Activated naive CD4-positive, alpha-beta T cell treated with anti-CD3 and anti-CD28 coated beads, Interleukin-2, amount 50 U/mL, for 24 hours (primary cell): ENCODE results near the gene PTPRE.
A peak's percentile ranks its signal among the peaks of the same experiment; 100 is the strongest.

Source experiments
- H3K27ac Mint-ChIP-seq: one replicate; pipeline ENCODE4 v1.8.0; 2021; ENCODE audit warnings: mild to moderate bottlenecking, mixed read lengths
- H3K27me3 Mint-ChIP-seq: one replicate; pipeline ENCODE4 v1.8.0; 2021; ENCODE audit warnings: mixed read lengths
- H3K36me3 Mint-ChIP-seq: one replicate; pipeline ENCODE4 v1.8.0; 2021; ENCODE audit warnings: mixed read lengths
- H3K4me1 Mint-ChIP-seq: one replicate; pipeline ENCODE4 v1.8.0; 2021; ENCODE audit warnings: mixed read lengths
- H3K4me3 Mint-ChIP-seq: one replicate; pipeline ENCODE4 v1.8.0; 2021; ENCODE audit warnings: mild to moderate bottlenecking, mixed read lengths
- H3K9me3 Mint-ChIP-seq: one replicate; pipeline ENCODE4 v1.8.0; 2021; ENCODE audit warnings: mixed read lengths

The PTPRE gene, protein sequence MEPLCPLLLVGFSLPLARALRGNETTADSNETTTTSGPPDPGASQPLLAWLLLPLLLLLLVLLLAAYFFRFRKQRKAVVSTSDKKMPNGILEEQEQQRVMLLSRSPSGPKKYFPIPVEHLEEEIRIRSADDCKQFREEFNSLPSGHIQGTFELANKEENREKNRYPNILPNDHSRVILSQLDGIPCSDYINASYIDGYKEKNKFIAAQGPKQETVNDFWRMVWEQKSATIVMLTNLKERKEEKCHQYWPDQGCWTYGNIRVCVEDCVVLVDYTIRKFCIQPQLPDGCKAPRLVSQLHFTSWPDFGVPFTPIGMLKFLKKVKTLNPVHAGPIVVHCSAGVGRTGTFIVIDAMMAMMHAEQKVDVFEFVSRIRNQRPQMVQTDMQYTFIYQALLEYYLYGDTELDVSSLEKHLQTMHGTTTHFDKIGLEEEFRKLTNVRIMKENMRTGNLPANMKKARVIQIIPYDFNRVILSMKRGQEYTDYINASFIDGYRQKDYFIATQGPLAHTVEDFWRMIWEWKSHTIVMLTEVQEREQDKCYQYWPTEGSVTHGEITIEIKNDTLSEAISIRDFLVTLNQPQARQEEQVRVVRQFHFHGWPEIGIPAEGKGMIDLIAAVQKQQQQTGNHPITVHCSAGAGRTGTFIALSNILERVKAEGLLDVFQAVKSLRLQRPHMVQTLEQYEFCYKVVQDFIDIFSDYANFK

DNA sequence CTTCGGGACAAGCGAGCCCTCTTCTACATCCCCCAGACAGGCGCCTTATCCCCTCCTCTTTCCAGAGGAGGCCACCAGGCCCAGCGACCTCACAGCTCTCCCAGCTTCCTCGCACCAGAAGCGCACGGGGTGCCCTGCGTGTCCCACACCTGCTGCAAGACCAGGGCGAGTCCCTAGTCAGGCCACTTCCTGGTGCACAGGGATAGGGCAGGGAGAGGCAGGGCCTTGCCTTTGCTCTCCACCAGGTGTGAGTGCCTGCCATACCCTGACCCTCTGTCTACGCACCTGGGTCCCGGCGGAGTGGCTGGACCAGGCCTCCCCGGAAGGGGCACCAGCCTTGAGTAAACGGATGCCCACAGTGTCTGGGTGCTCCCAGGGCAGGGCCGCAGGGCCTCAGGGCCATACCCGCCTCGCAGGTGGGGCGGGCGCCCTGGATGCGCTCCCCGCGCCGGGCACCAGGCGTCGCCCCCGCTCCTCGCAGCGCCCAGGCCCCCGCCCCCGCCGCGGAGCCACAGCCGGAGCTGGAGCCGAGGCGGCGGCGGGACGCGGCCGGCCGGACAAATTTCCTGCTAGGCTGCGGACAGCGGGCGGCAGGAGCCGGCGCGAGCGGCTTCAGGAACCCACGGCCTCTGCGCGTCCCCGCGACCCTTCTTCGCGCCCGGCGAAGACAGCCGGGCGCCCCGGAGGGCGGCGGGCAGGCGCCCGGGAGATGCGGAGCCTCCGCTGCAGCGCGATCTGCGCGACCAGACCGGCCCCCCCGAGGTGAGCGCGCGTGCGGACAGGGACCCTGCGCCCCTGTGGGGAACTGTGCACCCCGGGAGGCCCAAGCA, at the start of gene PTPRE:
PTPRE (plus strand) TSS at position 556 of the 830 bp plus-strand sequence. CDS start 133,779 bp downstream, outside the sequence.
- H3K27ac Mint-ChIP-seq: no peak within 1 kb of the TSS
- no peaks in the 10 kb centered on the region for H3K9me3 Mint-ChIP-seq
- H3K36me3 Mint-ChIP-seq: no peaks in the 10 kb centered on the region
- peak within 1 kb of the TSS; percentile 12 for H3K4me3 Mint-ChIP-seq
- H3K4me1 Mint-ChIP-seq: no peaks in the 10 kb centered on the region
- H3K27me3 Mint-ChIP-seq: peaks cover 17% of the 10 kb centered on the region

DNA sequence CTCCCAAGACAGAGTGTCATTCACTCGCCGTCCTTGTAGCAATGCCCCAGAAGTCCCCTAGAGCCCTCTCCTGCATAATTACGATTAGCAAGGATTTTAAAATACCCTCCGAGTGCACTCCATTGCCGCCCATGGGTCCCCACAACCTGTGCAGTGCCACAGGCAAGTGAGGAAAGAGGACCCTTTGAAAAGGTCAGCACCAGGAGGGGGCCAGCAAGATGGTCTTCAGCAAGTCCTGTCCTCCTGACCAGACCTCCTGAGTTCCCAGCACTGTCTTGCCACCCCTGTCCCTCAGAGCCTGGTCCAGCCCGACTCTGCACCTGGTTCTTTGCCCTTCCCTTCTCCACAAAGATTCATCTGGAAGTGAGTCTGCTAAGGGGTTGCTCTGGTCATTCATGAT, 46.3 kb upstream of the PTPRE start:
- Mint-ChIP-seq H3K36me3 (peaks cover 2% of the 10 kb centered on the region), H3K27ac (no peak overlapping the region), H3K9me3 (peaks cover 9% of the 10 kb centered on the region), H3K4me1 (no peaks in the 10 kb centered on the region), H3K27me3 (peaks cover 3% of the 10 kb centered on the region), H3K4me3 (no peak overlapping the region)

DNA sequence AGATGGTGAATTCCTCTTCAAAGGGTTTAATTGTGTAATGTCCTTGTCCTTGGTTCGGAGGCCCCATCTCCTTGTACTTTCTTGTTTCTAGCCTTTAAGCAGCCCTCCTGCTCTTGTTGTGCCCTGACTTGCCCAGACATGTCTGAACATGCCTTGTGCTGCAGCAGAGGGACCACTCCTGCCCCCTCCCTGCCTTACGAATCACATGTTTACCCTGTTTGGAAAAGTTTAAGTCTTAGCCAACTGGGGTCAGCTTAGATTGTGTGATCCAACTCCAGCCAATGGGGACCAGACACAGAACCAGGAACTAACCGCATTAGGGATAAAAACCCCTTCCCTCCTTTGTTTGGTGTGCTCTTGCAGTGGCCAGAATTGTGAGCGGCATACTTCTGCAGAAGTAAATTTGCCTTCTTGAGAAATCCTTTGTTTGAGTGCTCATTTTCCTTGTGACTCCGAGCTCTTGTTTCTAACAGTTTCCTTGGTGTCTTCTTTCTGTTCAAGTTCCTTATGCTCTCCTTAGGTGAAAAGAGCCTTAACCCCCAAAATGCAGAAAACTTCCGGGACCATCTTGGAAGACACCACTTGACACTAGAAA, 43.6 kb upstream of the PTPRE start:
- Mint-ChIP-seq H3K36me3 (peaks cover 2% of the 10 kb centered on the region), H3K27me3 (peaks cover 12% of the 10 kb centered on the region), H3K27ac (no peak overlapping the region), H3K4me1 (no peaks in the 10 kb centered on the region), H3K9me3 (peaks cover 9% of the 10 kb centered on the region), H3K4me3 (no peak overlapping the region)

DNA sequence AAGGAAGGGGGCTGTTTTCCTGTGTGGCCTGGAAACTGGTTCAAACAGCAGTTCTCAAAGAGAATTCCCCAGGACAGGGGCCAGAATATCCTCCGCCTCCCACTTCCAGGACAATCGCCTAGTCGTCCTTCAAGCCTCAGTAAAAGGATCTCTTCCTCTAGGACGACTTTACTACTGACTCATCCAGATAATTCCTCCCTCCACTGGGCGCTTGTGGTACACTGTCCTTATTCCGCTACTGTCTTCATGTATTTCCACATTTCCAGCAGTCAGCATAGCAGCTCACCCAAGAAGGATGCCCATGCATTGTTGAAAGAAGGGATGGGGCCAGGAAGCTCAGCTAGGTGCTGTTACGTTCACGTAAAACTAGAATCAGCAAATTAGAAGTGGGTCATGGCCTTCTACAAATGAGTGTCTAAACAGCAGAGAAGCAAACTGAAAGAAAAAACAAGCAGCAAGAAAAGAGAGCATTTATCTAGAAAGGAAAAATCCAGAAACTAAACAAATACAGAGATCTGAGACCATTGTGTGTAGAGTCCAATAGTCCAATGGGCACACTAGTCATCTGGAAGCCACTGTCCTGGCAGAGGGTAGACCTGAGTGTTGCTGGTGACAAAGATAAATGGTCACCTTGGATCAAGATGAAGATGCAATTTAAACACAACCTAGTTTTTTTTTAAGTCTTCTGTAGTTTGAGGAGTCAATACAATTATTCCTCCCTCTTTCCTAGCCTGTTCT, 40.5 kb upstream of the PTPRE start:
- H3K36me3 Mint-ChIP-seq: peaks cover 4% of the 10 kb centered on the region
- H3K27ac Mint-ChIP-seq: no peak overlapping the region
- H3K27me3 Mint-ChIP-seq: peaks cover 18% of the 10 kb centered on the region
- H3K4me3 Mint-ChIP-seq: no peak overlapping the region
- no peaks in the 10 kb centered on the region for H3K4me1 Mint-ChIP-seq
- H3K9me3 Mint-ChIP-seq: peaks cover 27% of the 10 kb centered on the region

DNA sequence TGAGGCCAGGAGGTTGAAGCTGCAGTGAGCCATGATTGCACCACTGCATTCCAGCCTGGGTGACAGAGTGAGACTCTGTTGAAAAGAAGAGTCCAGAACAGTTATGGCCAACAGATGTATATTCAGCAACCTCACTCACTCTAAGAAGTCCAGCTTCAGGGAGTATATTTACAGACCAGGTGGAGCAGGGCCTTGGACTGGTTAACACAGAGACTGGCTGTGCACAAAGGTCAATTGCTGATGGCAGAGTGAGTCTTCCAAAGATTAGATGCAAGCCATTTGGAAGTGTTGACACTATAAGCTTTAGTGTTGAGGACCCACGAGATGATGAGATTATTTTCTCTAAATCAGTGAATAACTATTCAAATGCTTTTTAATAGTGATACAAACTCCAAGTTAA, 39.1 kb upstream of the PTPRE start:
- Mint-ChIP-seq H3K27me3 (peaks cover 21% of the 10 kb centered on the region), H3K9me3 (peaks cover 27% of the 10 kb centered on the region), H3K36me3 (peaks cover 4% of the 10 kb centered on the region)

DNA sequence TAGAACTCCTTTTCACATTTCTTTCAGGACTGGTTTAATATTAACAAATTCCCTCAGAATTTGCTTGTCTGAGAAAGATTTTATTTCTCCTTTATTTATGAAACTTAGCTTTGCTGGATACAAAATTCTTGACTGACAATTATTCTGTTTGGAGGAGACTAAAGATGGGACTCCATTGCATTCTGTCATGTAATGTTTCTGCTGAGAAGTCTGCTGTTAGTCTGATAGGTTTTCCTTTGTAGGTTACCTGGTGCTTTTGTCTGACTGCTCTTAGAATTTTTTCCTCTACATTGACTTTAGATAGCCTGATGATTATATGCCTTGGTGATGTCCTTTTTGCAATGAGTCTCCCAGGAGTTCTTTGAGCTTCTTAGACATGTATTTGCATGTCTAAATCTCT, 37.6 kb upstream of the PTPRE start:
- Mint-ChIP-seq H3K4me1 (no peaks in the 10 kb centered on the region), H3K27me3 (peaks cover 20% of the 10 kb centered on the region), H3K36me3 (peaks cover 2% of the 10 kb centered on the region), H3K4me3 (no peak overlapping the region), H3K27ac (no peak overlapping the region), H3K9me3 (peaks cover 18% of the 10 kb centered on the region)

More for the DNA sequence above, 39.1 kb upstream of the PTPRE start:
- Mint-ChIP-seq H3K27ac (no peak overlapping the region), H3K4me3 (no peak overlapping the region), H3K4me1 (no peaks in the 10 kb centered on the region)

DNA sequence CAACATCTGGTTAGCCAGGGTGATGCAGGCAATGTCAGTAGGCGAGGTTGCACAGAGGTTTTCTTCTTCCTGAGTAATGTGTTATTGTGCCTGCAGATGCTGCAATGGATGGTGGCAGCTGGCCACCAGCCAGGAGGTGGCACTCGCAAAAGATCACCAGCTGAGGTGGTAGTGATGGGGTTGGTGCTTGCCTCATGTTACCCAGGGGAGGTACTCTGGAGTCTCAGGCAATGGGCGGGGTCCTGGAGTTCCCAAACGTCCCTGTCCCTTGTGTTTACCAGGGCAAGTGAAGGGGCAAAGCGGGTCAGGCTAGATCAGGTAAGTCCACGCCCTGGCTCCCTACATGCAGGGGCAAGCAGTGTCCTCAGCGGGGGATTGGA, 35.3 kb upstream of the PTPRE start:
- peaks cover 18% of the 10 kb centered on the region for H3K9me3 Mint-ChIP-seq
- H3K27ac Mint-ChIP-seq: no peak overlapping the region
- peaks cover 2% of the 10 kb centered on the region for H3K36me3 Mint-ChIP-seq
- H3K4me3 Mint-ChIP-seq: no peak overlapping the region
- H3K4me1 Mint-ChIP-seq: no peaks in the 10 kb centered on the region
- H3K27me3 Mint-ChIP-seq: peaks cover 13% of the 10 kb centered on the region

DNA sequence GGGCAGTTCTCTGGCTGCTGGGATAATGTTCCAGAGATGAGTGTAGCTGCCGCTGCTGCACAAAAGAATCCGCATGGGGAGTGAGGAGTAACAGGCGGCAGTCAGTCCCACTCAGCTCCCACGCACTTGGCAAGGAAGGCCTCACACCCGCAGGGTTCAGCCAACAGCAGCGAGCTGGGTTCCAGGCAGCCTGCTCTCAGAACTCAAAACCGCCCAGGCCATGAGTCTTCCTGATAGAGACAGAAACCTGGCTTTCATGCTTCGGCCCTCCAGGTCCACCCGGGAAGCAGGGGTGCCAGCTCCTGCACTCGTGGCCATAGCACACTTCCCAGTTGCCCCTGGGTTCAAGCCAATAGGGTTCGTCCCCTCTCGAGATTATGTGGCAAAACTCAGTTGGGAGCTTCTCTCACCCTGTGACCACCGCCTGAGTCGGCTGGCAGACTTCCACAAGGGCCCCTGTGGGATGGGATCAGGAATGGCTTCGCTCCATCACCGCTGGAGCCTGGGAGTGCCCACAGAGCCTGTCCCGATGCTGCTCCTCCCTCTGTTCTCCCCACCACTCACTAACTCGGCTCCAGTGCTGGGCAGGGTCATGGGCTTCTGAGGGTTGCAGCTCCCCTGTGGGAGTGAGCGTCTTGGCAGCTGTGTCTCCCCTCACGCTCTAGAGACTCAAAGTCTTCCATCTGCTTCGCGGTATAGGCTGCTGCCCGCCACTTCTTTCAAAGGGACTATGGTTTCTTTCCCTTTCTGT, 34.7 kb upstream of the PTPRE start:
- no peak overlapping the region for H3K27ac Mint-ChIP-seq
- peaks cover 10% of the 10 kb centered on the region for H3K27me3 Mint-ChIP-seq
- H3K9me3 Mint-ChIP-seq: peaks cover 18% of the 10 kb centered on the region
- H3K4me1 Mint-ChIP-seq: no peaks in the 10 kb centered on the region
- peaks cover 2% of the 10 kb centered on the region for H3K36me3 Mint-ChIP-seq
- H3K4me3 Mint-ChIP-seq: no peak overlapping the region

DNA sequence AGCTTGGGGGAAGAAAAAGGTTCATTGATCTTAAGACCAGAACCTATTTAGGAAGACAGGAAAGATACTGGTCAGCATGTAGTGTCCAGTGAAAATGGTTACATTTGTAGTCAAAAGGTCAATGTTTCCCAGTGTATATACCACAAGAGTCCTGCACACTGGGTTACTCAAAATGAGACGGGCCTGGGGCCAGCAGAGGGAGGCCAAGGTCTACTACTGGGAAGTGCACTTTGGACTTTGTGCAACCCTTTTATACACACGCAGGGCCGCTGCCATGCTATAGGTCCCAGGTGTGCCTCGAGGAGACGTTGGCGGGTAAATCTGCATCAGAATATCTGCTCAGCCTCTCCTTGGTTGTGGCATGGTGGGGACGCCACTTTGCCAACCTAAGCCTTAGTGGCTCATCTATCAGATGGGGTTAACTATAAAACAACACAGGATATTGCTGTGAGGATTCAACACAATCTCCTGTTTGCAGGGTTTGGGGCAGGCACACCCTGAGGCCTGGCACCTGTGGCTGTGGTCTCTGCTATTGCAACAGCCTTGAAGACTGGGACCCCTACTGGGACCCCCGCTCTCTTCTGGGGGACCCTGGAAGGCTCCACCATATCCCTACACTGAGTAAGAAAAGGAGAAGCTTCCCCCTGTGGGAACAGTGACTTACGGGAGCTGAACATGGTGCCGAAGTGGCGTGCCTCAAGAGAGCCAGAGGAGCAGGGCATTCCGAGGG, 33.9 kb upstream of the PTPRE start:
- Mint-ChIP-seq H3K4me1 (no peaks in the 10 kb centered on the region), H3K27ac (no peak overlapping the region)

DNA sequence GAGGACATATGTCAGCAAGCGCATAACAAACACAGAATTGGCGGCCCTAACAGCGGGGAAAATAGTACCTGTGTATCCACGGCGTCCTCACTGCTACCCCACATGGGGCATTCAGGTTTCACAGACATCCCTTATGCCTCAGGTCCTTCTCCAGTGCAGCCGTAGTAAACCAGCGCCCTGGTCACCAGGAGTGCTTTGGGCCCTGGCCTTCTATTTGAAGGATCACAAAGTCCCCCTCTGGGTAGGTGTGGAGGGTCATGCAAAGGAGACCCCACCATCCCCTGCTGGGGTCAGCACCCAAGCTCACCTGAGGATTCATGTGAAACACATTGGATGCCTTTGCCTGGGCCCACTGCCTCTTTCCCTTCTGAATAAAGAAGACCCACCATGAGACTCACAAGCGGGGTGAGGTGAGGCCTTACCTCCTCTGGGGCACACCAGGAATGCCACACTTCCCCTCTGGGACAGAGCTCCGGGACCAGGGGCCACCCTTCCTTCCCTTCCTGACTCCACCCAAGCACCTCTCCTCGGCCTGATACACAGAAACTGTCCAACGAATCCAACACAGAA, 32.9 kb upstream of the PTPRE start:
- no peaks in the 10 kb centered on the region for H3K4me1 Mint-ChIP-seq
- peaks cover 14% of the 10 kb centered on the region for H3K9me3 Mint-ChIP-seq
- no peak overlapping the region for H3K27ac Mint-ChIP-seq
- no peak overlapping the region for H3K4me3 Mint-ChIP-seq
- peaks cover 2% of the 10 kb centered on the region for H3K36me3 Mint-ChIP-seq
- peaks cover 9% of the 10 kb centered on the region for H3K27me3 Mint-ChIP-seq

More for the DNA sequence above, 33.9 kb upstream of the PTPRE start:
- H3K27me3 Mint-ChIP-seq: peaks cover 9% of the 10 kb centered on the region
- peaks cover 2% of the 10 kb centered on the region for H3K36me3 Mint-ChIP-seq
- peaks cover 18% of the 10 kb centered on the region for H3K9me3 Mint-ChIP-seq
- no peak overlapping the region for H3K4me3 Mint-ChIP-seq

DNA sequence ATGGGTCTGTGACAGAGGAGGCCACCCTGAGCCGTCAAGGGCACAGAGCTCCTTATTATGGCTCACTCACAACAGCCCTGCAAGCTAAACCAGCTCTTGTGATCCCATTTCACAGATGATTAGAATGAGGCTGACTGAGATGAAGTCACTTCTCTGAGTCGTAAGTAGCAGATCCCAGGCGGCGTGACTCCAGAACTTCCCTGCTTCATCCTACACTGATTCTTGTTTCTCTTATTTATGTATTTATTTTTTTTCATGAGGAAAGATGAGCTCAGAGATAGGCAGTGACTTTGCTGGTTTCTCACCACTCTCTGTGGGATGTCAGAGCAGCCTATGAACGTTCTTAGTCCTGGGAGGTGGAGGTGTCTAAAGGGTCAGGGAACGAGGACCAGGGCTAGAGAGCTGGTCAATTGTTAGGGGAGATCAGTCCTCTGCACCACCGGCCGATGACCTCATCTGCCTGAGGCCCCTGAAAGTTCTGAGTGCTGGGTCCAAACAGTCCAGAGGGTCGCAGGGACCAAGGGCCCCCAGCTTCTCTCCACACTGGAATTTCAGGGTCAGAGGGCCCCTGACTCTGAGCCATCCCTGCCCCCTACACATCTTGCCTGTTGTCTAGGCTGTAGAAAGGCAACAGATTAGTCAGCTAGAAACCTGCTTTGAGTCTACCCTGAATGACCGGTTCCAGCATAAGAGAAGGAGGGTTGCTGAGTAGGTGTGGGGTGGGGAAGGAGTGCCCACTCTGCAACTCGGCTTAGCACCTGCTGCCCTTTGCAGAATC, 32.0 kb upstream of the PTPRE start:
- Mint-ChIP-seq H3K36me3 (peaks cover 2% of the 10 kb centered on the region), H3K27ac (no peak overlapping the region), H3K4me1 (no peaks in the 10 kb centered on the region), H3K9me3 (peaks cover 5% of the 10 kb centered on the region), H3K27me3 (peaks cover 7% of the 10 kb centered on the region), H3K4me3 (no peak overlapping the region)

DNA sequence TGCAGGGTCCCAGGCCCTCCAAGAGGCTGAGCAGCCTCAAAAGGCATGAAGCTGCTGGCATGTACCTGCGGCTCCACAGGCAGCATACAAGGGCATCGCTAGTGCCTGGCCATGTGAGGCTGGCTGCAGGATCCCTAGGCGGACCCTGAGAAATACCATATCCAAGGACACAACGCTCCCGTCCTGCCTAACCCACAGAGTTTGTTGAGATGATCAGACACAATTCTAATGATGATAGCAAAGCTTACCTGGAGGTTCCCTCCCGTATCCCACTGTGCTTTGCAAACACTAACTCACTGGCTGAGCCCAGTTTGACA, 31.5 kb upstream of the PTPRE start:
- Mint-ChIP-seq H3K4me3 (no peak overlapping the region), H3K9me3 (no peaks in the 10 kb centered on the region), H3K36me3 (no peaks in the 10 kb centered on the region), H3K4me1 (peaks cover 5% of the 10 kb centered on the region), H3K27ac (no peak overlapping the region), H3K27me3 (peaks cover 6% of the 10 kb centered on the region)

DNA sequence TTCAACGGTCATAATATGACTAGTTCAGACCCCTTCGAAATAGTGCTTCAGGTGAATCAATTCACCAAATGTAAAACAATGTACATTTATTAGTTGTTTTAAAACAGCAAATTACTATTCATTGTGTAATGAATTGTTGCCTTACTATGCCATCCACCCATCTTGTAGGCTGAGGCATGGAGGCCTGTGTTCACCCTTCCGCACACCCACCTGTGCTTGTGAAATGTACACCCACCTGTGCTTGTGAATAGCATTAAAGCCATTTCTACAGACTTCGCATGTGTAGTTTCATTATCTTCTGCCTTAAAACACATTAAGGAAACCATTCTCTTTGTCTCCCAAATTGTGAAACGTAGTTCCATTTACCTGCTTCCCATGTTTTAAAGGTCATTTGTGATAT, 31.0 kb upstream of the PTPRE start:
- H3K27ac Mint-ChIP-seq: no peak overlapping the region
- peaks cover 6% of the 10 kb centered on the region for H3K27me3 Mint-ChIP-seq
- H3K4me3 Mint-ChIP-seq: no peak overlapping the region
- peaks cover 9% of the 10 kb centered on the region for H3K4me1 Mint-ChIP-seq
- no peaks in the 10 kb centered on the region for H3K36me3 Mint-ChIP-seq
- no peaks in the 10 kb centered on the region for H3K9me3 Mint-ChIP-seq
